Erythroblast (primary cell): ENCODE data around the gene GPR160.

Experiments
- GATA1 ChIP-seq: IDR thresholded peaks from 2 replicates; pipeline ENCODE4 v1.6.1; 2011; ENCODE audit warnings: low read depth, mild to moderate bottlenecking, control low read depth, low read length, moderate library complexity
- POLR2A ChIP-seq: IDR thresholded peaks from 2 replicates; pipeline ENCODE4 v1.6.1; 2011; ENCODE audit warnings: mild to moderate bottlenecking, low read length

DNA sequence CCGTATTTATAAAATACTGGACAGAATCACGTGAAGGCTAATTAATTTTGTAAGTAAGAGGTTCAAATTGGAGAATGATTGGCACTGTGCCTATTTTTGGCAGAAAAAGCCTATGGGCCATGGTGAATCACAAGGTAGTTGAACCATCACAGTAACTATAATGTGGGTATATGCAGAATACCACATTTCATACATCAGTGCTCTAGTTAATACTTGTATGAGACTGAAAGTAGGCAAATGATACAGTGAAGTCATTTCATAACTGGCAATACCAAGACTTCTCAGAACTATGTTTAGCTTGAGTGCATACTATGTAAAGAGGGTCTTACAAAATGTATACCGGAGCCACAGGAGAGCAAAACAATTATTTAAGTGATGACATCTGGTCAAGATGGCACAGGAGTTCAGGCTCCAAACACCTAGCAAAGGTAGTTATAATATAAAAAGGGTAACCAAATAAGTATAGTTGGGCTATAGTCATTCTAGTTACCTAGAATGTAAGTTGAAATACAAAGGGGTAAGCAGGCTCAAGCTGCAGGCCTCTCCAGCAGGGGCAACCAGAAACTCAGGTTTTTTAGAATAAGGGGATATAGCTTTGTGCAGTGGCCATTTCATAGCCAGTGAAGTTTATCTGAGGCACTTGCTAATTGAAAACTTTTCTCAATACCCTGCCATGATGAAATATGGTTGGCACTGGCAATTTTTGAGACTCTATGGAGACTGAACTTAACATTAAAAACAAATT is 19.1 kb downstream of the GPR160 start:
- TF ChIP-seq POLR2A = no peak
- no peak for TF ChIP-seq GATA1
